HepG2 (cell line): ENCODE data around the gene SLC35D2. TPM values are rescaled to one million over a fixed set of nuclear protein-coding genes. Genes with fewer than 3 reads are reported as not detected.
A peak's percentile ranks its signal among the peaks of the same experiment; 100 is the strongest.

ENCODE experiments used
- ARID3A ChIP-seq: IDR thresholded peaks from 2 replicates; pipeline ENCODE4 v1.6.1; 2012; ENCODE audit warnings: low read depth, low read length, improper control_type of control experiment
- ARID4A ChIP-seq: sonication (generic); formaldehyde crosslinking; IDR thresholded peaks from 2 replicates; pipeline ENCODE4 v1.5.0; 2020; ENCODE audit warnings: mild to moderate bottlenecking, missing genetic modification reagents, borderline replicate concordance
- ATF4 ChIP-seq, 2 experiments: fragments of 450-650 bp in 1 of 2; sonication (generic) in 1 of 2; formaldehyde crosslinking; IDR thresholded peaks; 2 replicates each; pipeline versions ENCODE4 v1.5.0 to v1.8.0; 2020 to 2022; ENCODE audit warnings: mild to moderate bottlenecking in 1 of 2, missing genetic modification reagents in 1 of 2
- BRD4 ChIP-seq: sonication (generic); formaldehyde crosslinking; IDR thresholded peaks from 2 replicates; pipeline ENCODE4 v1.4.0; 2020; ENCODE audit warnings: missing genetic modification reagents
- CBFB ChIP-seq: sonication (generic); formaldehyde crosslinking; IDR thresholded peaks from 2 replicates; pipeline ENCODE4 v1.4.0; 2020; ENCODE audit warnings: missing genetic modification reagents
- DBP ChIP-seq: sonication (generic); formaldehyde crosslinking; IDR thresholded peaks from 2 replicates; pipeline ENCODE4 v1.4.0; 2020; ENCODE audit warnings: missing genetic modification reagents; ENCODE audit errors: not compliant biosample characterization
- E2F5 ChIP-seq: sonication (generic); formaldehyde crosslinking; conservative IDR thresholded peaks from 2 replicates; pipeline ENCODE4 v1.4.0; 2020; ENCODE audit warnings: missing genetic modification reagents
- FOXP4 ChIP-seq: sonication (generic); formaldehyde crosslinking; IDR thresholded peaks from 2 replicates; pipeline ENCODE4 v1.4.0; 2020; ENCODE audit warnings: missing genetic modification reagents
- HDAC2 ChIP-seq: sonication (generic); formaldehyde crosslinking; IDR thresholded peaks from 2 replicates; pipeline ENCODE4 v1.4.0; 2020; ENCODE audit warnings: missing genetic modification reagents
- SATB2 ChIP-seq: sonication (generic); formaldehyde crosslinking; IDR thresholded peaks from 2 replicates; pipeline ENCODE4 v1.5.0; 2020; ENCODE audit warnings: missing genetic modification reagents
- TFE3 ChIP-seq: IDR thresholded peaks from 2 replicates; pipeline ENCODE4 v1.6.1; 2016
- ZNF44 ChIP-seq: sonication (generic); formaldehyde crosslinking; IDR thresholded peaks from 2 replicates; pipeline ENCODE4 v1.5.1; 2020; ENCODE audit warnings: mild to moderate bottlenecking, missing genetic modification reagents
- ZNF552 ChIP-seq: sonication (generic); formaldehyde crosslinking; IDR thresholded peaks from 2 replicates; pipeline ENCODE4 v1.9.0; 2022; ENCODE audit warnings: missing genetic modification reagents, mild to moderate bottlenecking, borderline replicate concordance
- ZNF558 ChIP-seq: sonication (generic); formaldehyde crosslinking; IDR thresholded peaks from 2 replicates; pipeline ENCODE4 v1.9.0; 2022; ENCODE audit warnings: mild to moderate bottlenecking, missing genetic modification reagents, borderline replicate concordance
- polyA plus RNA-seq, 8 experiments: library from polyadenylated mRNA; depleted of rRNA in 3 of 8; stranded (reverse) in 7 of 8; unstranded in 1 of 8; fragments of >200 nt; fragmentation: Illumina TruSeq in 4 of 8; extraction: Trizol in 4 of 8; gene quantifications; 2 replicates each; pipeline versions ENCODE4 v1.2.1 to v1.2.3, GENCODE V29; 2011 to 2016; ENCODE audit warnings: low read depth in 4 of 8, missing spikeins in 1 of 8, mixed read lengths in 1 of 8; ENCODE audit not compliant: insufficient read depth in 1 of 8
- total RNA-seq, 5 experiments: library from RNA; depleted of rRNA; stranded (reverse); fragments of >200 nt; fragmentation: Illumina TruSeq; extraction: Trizol; gene quantifications; 2 replicates each; pipeline ENCODE4 v1.2.3, GENCODE V29; 2016; ENCODE audit warnings: low read depth in 1 of 5

Gene SLC35D2
- total and polyA plus RNA-seq, 2 of the 13 experiments (the other 11 are each of a cell fraction or from before 2014, with no cell fraction given): 96.2 to 103 TPM

GRCh38 chr9:96418083-96418919 is 34.8 kb upstream of the SLC35D2 start, which contains the start of gene ZNF367 (continued):
- peak; percentile 98 for TF ChIP-seq E2F5 (CRISPR knock-in tag)
- peak; percentile 52; the same call in 1 of the 2 replicates for TF ChIP-seq ZNF558 (CRISPR knock-in tag)
- TF ChIP-seq SATB2 (CRISPR knock-in tag): peak; percentile 67; the same call in 1 of the 2 replicates
- no peak; the same call in 1 of the 2 replicates for TF ChIP-seq CBFB (CRISPR knock-in tag)
- no peak for TF ChIP-seq ARID3A
- TF ChIP-seq ZNF44 (CRISPR knock-in tag): peak; percentile 83; the same call in 1 of the 2 replicates
- TF ChIP-seq ZNF552 (CRISPR knock-in tag): 0 out of 2 replicates have a peak, but pooled peaks have one; percentile 32
- no peak for TF ChIP-seq DBP (CRISPR knock-in tag)
- TF ChIP-seq BRD4 (CRISPR knock-in tag): no peak
- peak in 1 of 2 experiments; percentile 58; a peak in 2 of 4 replicates for TF ChIP-seq ATF4 (CRISPR knock-in tag; IDR thresholded peaks at IDR 0.05)
- peak; percentile 35; the same call in 1 of the 2 replicates for TF ChIP-seq FOXP4 (CRISPR knock-in tag)
- peak; percentile 97 for TF ChIP-seq ARID4A (CRISPR knock-in tag)
- peak; percentile 69 for TF ChIP-seq HDAC2 (CRISPR knock-in tag)
- TF ChIP-seq TFE3 (CRISPR knock-in tag): peak; percentile 18; the same call in 1 of the 2 replicates
